Epithelial cell of prostate (primary cell): ENCODE results near the gene TUBGCP2.

Source experiments
- DNase-seq: peaks from one replicate; pipeline ENCODE4 v3.0.0-alpha.2; 2011; ENCODE audit warnings: low read depth, low spot score
- H3K27ac ChIP-seq: fragments of 450-650 bp; 2 replicates; pipeline ENCODE4 v1.5.1; 2017; ENCODE audit warnings: mild to moderate bottlenecking

TUBGCP2 gene

GRCh38 chr10:133344236-133344635, 35.6 kb upstream of the TUBGCP2 start:
- H3K27ac ChIP-seq = no peak overlapping the region
- DNase-seq = no peak

DNA sequence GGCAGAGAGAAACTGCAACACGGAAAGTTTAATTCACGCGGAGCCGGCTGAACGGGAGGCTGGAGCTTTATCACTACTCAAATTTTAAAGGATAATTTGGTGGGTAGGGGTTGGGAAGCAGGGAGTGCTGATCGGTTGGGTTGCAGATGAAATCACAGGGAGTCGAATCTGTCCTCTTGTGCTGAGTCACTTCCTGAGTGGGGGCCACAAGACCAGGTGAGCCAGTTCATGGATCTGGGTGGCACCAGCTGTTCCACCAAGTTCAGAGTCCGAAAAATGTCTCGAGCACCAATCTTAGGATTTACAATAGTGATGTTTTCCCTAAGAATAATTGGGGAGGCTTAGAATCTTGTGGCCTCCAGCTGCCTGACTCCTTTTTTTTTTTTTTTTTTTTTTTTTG, 34.9 kb upstream of the TUBGCP2 start:
- no peak for DNase-seq
- H3K27ac ChIP-seq = no peak overlapping the region

DNA sequence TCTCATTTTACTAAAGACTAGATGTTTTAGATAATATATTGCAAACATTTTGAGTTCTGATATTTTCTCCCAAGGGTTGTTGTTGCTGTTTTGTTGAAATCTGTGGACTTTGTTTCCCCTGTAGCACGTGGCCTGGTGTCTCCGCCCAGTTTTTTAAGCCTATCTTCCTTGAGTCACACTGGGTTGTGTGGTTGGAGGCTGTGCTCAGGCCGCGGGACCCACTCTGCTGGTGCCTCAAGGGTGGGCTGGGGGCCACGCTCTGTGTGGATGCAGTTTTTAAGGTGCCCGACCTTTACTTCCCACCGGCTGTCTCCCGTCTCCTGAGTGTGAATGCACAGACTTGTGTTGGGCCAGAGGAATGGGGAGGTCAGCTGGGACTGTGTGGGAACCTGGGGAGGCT, 34.3 kb upstream of the TUBGCP2 start:
- no peak overlapping the region for H3K27ac ChIP-seq
- DNase-seq = no peak

DNA sequence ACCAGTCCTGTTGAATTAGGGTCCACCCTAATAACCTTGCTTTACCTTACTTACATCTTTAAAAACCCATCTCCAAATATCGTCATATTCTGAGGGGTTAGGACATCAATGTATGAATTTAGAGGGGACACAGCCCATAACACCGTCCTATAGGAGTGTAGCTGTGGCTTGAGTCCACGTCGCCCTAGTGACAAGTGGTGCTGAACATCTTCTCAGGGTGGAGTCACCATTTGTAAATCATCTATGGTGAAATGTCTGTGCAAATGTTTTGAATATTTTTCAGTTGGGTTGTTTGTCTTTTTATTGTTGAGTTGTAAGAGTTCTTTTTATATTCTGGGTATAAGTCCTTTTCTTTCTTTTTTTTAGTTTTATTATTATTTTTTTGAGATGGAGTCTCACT, 33.3 kb upstream of the TUBGCP2 start:
- no peak overlapping the region for H3K27ac ChIP-seq
- DNase-seq = no peak

DNA sequence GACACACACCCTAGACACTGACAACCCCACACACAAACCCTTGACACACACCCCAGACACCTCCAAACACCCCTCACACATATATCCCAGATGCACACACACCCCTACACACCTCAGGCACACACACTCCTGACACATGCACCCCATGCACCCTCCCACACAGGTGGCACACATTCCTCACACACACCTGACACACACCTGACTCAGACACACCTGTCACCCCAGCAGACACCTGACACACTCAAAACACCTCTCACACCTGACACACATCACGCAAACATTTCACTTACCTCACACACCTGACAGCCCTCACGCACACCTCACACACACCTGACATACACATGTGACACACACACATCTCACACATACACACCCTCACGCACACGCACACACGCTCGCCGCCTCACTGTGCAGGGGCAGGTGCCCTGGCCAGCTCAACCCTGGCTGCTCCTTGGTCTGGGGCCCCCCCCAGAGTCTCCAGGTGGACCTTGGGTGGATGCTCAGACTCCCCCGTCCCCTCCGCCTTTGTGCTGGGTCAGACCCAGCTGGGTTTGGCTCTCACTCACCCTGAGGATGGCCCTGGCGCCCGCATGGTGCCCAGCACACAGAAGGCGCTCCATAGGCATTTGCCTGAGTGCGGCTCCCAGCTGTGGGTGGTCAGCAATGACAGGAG, 31.2 kb upstream of the TUBGCP2 start:
- no peak for DNase-seq

DNA sequence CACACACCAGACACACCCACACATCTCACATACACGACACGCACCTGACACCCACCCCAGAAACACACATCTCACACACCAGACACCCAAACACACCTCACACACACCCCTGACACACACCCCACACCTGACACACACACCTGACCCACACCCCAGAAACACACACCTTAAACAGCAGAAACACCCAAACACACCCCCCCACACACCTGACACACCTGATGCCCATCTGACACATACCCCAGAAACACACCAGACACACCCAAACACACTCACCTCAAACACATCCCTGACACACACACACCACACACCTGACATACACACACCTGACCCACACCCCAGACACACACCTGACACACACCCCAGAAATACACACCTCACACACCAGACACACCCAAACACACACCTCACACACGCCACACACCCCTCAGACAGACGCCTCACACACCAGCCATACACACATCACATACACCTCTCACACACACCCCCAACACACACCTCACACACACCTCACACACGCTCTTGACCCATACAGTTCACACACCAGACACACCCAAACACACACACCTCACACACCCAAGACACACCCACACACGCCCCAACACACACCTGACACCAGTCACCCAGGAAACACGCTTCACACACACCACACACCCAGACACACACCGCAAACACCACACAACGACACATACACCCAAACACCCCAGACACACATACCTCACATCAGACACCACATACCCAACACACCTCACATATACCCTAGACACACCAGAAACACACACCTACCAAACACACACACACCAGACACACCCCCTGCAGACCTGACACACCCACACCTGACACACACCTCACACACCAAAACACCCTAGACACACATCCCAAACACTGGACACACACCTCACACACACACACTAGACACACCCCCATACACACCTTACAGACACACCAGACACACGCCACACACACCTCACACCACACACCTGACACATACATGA, 29.7 kb upstream of the TUBGCP2 start:
- no peak overlapping the region for H3K27ac ChIP-seq
- no peak for DNase-seq

More for the DNA sequence above, 31.2 kb upstream of the TUBGCP2 start:
- no peak overlapping the region for H3K27ac ChIP-seq

GRCh38 chr10:133337370-133337725, 28.7 kb upstream of the TUBGCP2 start:
- no peak for DNase-seq
- no peak overlapping the region for H3K27ac ChIP-seq

DNA sequence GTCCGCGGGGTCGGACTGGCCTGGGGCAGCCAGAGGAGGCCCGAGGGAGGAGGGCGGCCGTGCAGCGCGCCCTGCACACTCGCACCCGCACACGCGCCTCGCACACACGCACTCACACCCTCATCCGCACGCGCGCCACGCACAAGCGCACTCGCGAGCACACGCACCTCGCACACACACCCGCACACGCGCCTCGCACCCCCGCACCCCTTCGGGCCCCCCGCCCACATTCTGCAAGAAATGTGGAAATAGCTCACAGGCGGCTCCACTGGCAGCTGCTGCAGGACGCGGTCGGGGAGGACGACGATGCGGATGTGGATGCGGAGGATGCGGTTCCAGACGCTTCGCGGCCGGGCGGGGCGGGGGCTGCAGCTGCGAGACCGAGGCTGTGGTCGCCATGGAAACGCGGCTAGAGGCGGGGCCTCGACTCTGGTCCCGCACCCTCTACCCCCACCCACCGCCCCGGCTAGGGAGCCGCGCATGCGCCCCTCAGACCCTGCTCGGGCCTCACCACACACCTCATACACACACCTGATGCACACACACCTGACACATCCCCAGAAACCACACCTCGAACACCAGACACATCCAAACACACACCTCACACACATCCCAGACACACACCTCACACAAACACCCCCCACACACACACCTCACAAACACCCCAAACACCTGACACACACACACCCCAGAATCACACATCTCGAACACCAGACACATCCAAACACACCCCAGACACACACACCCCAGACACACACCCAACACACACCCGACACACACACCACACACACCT, 28.1 kb upstream of the TUBGCP2 start, which contains the start of gene CALY:
TSS of gene CALY (minus strand) at position 320 of the 793 bp plus-strand sequence. CDS start 7,907 bp downstream, outside the sequence.
- no peak within 1 kb of the TSS for H3K27ac ChIP-seq
- no peak for DNase-seq

- no peak overlapping the region for H3K27ac ChIP-seq
Observed at GRCh38 chr10:133336118-133336576, 27.5 kb upstream of the TUBGCP2 start.

DNA sequence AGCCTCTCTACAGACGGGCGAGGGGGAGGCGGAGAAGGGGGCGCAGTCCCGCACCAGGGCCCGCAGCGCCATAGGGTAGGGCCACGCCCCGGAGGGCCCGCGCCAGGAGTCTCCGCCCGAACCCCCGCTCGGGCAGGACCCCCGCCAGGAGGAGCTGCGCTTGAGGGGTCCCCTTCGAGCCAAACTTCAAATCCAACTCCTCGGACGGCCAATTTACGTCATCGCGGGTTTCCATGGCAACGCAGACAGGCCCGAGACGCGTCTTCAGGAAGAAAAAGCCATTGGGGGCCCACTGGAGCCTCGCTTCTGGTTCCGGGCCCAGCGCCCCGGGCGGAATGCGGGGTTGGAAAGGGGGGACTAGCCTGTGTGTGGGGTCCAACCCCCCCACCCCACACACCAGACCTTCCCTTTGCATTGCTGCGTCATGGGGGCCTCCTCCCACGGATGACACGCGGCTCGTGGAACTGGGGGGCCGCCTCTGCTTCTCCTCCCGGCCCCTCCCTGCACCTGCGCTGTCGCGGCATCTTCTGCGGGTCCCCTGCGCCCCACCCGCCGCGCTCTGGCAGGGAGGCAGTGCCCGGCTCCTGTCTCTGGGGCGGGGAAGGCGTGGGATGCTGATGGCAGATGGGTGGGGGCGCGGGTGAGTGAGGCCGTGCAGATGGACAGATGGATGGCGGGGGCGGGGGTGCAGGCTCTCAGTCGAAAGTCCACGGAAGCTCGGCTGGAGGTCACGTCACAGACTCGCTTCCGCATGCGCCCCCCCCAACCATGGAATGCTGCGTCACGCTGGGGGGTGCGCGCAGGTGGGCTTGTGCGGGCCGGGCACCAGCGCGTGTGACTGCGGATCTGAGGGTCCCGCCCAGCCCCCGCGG, 26.8 kb upstream of the TUBGCP2 start:
- DNase-seq = no peak
- H3K27ac ChIP-seq = no peak overlapping the region

More at GRCh38 chr10:133336118-133336576, 27.5 kb upstream of the TUBGCP2 start:
- DNase-seq = no peak

DNA sequence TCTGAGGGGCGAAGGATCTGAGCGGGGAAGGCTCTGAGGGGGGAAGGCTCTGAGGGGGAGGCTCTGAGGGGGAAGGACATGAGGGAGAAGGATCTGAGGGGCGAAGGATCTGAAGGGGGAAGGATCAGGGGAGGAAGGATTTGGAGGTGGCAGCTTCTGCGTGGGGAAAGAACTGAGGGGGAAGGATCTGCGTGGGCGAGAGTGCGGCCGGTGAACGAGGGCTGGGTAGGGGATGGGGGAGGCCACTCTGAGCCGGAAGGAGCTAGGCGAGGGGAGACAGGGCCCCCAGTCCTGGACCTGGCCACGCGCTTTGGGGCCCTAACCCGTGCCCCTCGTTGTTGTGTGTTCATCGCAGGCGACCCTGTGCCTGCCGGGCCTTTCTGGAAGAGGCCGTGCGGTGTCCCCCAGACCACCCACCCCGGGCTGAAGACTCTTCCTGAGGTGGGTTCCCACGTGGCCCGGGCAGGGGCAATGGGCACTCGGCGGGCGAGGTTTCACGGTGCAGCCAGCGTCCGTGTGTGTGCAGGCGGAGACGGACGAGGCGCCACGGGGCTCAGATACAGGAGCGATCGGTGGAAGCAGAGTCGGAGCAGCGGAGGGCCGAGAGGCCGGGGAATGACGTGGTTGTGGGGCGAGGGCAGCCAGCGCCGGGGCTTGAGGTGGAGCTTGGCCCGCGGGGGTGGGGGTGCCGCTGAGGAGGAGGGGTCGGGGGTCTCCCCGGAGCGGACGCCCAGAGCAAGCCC, 26.0 kb upstream of the TUBGCP2 start:
- DNase-seq = no peak
- no peak overlapping the region for H3K27ac ChIP-seq

GRCh38 chr10:133332936-133333699, 24.4 kb upstream of the TUBGCP2 start:
- DNase-seq = no peak
- H3K27ac ChIP-seq = no peak overlapping the region

DNA sequence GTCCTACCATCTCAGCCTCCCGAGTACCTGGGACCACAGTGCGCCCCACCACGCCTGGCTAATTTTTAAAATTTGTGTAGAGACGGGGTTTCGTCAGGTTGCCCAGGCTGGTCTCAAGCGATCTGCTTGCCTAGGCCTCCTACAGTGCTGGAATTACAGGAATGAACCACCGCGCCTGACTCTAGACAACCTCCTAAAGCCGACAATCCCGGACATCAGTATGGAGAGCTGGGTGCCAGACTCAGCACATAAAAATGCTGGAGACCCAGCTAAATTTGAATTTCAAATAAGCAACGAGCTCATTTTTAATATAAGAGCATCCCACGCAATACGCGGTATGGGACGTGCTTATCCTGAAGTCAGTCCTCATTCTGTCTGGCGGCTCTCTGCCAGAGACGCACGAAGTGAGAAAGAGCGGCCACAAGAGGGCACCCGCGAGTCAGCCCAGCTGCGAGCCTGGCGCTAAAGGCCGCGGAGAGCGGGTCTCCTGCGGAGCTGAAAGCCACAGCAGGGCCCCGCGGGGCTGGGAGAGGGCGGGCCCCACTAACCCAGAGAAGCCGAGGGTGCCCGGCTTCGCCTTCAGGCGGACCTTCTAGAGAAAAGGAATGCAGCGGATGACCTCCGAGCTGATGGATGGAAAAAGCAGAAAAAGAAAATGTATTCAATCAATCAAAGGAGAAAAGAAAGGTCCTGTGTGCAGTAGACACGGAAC, 21.0 kb upstream of the TUBGCP2 start:
- no peak overlapping the region for H3K27ac ChIP-seq
- DNase-seq = no peak

DNA sequence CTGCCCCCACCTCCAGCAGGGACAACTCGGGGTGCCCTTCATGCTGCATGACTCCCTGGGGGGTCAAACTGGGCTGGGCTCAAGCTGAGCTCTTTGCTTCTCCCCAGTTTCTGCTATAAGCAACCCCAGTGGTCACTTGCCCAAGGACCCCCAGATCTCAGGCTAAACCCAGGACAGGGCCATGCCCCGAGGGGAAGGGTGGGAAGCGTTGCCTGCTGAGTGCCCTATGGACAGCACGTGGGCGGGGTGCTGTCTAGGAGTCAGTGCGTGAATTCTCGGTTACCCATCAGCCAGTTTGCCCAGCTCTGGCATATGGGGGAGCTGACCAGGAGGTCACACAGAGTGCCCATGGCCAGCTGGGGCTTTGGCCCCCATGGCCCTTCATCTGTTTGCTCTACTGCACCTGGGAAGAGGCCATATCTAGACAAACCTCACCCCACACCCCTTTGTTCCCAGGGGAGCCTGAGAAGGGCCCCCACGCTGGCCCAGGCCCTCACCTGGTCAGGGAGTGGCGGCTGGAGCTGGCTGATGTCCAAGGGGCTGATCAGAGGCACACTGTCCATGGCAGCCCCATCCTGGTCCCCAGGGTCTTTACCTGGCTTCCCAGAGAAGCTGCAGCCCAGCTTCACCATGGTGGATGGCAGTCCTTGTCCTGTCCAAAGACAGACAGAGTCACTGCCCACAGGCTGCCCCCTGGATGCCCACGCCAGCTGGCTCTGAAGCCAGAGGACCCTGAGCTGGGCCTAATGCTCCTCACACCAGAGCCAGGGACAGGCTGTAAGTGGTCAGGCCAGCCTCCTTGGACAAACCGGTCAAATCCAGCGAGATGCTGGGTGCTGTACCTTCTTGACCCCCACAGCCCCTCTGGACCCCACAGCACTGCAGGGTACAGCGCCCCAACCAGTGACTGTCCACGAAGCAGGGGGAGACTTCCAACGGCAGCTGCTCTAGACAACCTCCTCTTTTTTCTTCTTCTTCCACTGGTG, 20.0 kb upstream of the TUBGCP2 start:
- H3K27ac ChIP-seq = no peak overlapping the region
- no peak for DNase-seq

GRCh38 chr10:133327651-133328357, 19.1 kb upstream of the TUBGCP2 start:
- DNase-seq = no peak
- no peak overlapping the region for H3K27ac ChIP-seq
